Panc1 (cell line): ENCODE results near the gene DIPK1B.

Experiments used
- CTCF ChIP-seq: fragments of 450-650 bp; IDR thresholded peaks from 2 replicates; pipeline ENCODE4 v1.5.1; 2017; ENCODE audit warnings: mild to moderate bottlenecking
- SIN3A ChIP-seq: IDR thresholded peaks from 2 replicates; pipeline ENCODE4 v1.6.1; 2012; ENCODE audit warnings: low read depth, mild to moderate bottlenecking, low read length, moderate library complexity, borderline replicate concordance; ENCODE audit not compliant: insufficient read depth

- no peak for TF ChIP-seq SIN3A
- no peak for TF ChIP-seq CTCF
Measured at GRCh38 chr9:136682710-136683109, 29.7 kb upstream of the DIPK1B start.
